HT-29 (cell line): Measurements from ENCODE around the gene VPS50. TPM values are rescaled to one million over a fixed set of nuclear protein-coding genes. Genes with fewer than 3 reads are reported as not detected.

Experiments used
- DNase-seq: peaks from one replicate; pipeline ENCODE4 v3.0.0-alpha.2; 2015; ENCODE audit warnings: low spot score
- total RNA-seq: library from RNA; depleted of rRNA; stranded (reverse); fragments of >200 nt; shearing (Covaris generic); gene quantifications from 2 replicates; pipeline ENCODE4 v1.2.3, GENCODE V29; 2014; rRNA removed

VPS50 gene
- total RNA-seq, 1 experiment from 2014 or later, result 15.9 TPM

DNA sequence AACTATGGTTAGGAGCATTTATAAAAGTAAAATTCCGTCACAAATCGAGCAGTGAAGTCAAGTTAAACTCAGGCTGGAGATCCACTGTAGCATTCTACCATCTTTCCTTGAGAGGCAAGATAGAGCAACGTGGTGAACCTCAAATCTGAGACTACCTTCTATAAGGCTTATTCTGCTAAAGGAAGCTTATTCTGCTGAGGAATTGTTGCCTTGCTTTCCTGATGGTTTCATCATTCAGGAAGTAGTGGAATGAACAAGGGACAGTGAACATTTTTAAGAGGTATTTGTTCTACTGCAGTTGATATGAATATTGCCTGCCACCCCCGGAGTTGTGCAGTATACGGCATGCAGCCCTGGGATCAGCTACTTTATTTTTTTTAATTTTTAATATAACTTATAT is 170.8 kb downstream of the VPS50 start:
- DNase-seq, result no peak

DNA sequence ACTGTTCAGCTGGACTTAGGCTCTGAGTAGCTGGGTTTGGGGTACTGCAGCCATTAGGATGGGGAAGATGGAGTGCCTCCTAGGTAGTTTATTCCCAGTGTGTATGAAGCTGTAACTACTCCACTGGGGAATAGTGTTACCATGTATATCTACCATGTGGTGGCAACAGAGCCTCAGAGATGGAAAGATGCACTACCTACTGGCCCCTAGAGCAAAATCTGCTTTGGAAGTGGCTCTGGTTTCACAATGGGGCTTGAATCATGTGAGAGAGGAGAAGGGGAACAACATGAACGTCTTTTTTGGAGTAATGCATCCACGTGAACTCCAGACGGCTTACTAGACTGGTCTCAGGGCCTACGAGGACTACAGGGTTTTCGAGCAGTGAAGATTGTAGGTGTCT is 175.1 kb downstream of the VPS50 start:
- DNase-seq, result no peak

- no peak for DNase-seq
Measured at GRCh38 chr7:93409324-93409723, 177.2 kb downstream of the VPS50 start.

Other genes with a start within 250 kb of the VPS50 start
- 8.3 and 8.5 TPM in 2 replicates for gene SAMD9, start 114.4 kb upstream of the VPS50 start, total RNA-seq
- gene SAMD9L, start 84.0 kb upstream of the VPS50 start, total RNA-seq, result 0.33 and 0.37 TPM in 2 replicates
- gene HEPACAM2, start 5.9 kb upstream of the VPS50 start, total RNA-seq, result 1.9 and 2.3 TPM in 2 replicates